ENCODE measurements around the gene GDPD5. TPM values are rescaled to one million over a fixed set of nuclear protein-coding genes. Genes with fewer than 3 reads are reported as not detected.

Gene GDPD5
- total and polyA plus RNA-seq, 2 donors (not counting 1 experiment from before 2014, with no cell fraction given), result 59.1 to 102 TPM

- H3K36me3 ChIP-seq (replicated peaks in 1 of 2; ENCODE audit: control extremely low read depth in 1 of 2, control insufficient read depth in 1 of 2, extremely low read depth in 1 of 2, insufficient read depth in 2 of 2, low read length in 1 of 2), result no peaks in the 10 kb centered on the region
- no peaks in the 10 kb centered on the region for H3K79me2 ChIP-seq (ENCODE audit: control insufficient read depth, insufficient read depth, low read length)
- H3K27ac ChIP-seq (ENCODE audit: low read length in 2 of 2), result no peak overlapping the region
- CTCF ChIA-PET, result interaction anchor here (1.0 to 2.0 kb wide), 5 partner anchors 41 to 769 kb away, joined by 3 to 4 read pairs (median 3); no protein-coding TSS in a partner anchor
- DNase-seq (no peak), ATAC-seq (ENCODE audit: low read depth) (no peak)
- H2AFZ ChIP-seq (ENCODE audit: insufficient read depth, low read depth, low read length, poor library complexity, severe bottlenecking), result no peak overlapping the region
- no peak overlapping the region for H3K4me3 ChIP-seq (ENCODE audit: control extremely low read depth in 1 of 5, extremely low read depth in 1 of 5, insufficient read depth in 1 of 5, low read depth in 2 of 5, low read length in 4 of 5)
- H3K9me3 Mint-ChIP-seq (ENCODE audit: insufficient read depth), result no peaks in the 10 kb centered on the region
- WGBS (ENCODE audit: insufficient coverage), result 85% methylated on average over 3 of the region's 5 CpGs
- H3K27ac Mint-ChIP-seq, result no peak overlapping the region
- no peaks in the 10 kb centered on the region for H4K20me1 ChIP-seq (ENCODE audit: control insufficient read depth, insufficient read depth, low read length, poor library complexity, severe bottlenecking)
- no peak overlapping the region for H3K4me2 ChIP-seq (replicated peaks; ENCODE audit: low read depth, low read length, poor library complexity, severe bottlenecking)
- POLR2A ChIA-PET, result no interaction called here
- H3K4me3 Mint-ChIP-seq, result no peak overlapping the region
- H3K27me3 ChIP-seq (replicated peaks in 1 of 4; ENCODE audit: control extremely low read depth in 1 of 4, control insufficient read depth in 3 of 4, insufficient read depth in 4 of 4, low read length in 3 of 4), result peaks cover 0 to 14% (median 5%) of the 10 kb centered on the region in 4 experiments
- H3K4me1 ChIP-seq (ENCODE audit: control insufficient read depth in 2 of 2, insufficient read depth in 2 of 2, low read length in 2 of 2), result no peaks in the 10 kb centered on the region
- H3K4me1 Mint-ChIP-seq, result no peaks in the 10 kb centered on the region
- H3K9ac ChIP-seq (ENCODE audit: low read length), result no peak overlapping the region
- TF ChIP-seq EZH2 (IDR thresholded peaks at IDR 0.05; ENCODE audit: borderline replicate concordance, insufficient read depth, low read depth, low read length, poor library complexity, severe bottlenecking), result no peak
- no peak for TF ChIP-seq CTCF (IDR thresholded peaks at IDR 0.05)
- intact Hi-C loops (cut with micrococcal nuclease), result no loop called here
- H3K9me3 ChIP-seq (ENCODE audit: control extremely low read depth in 1 of 3, control insufficient read depth in 2 of 3, insufficient read depth in 1 of 3, low read length in 2 of 3), result peaks cover 0 to 3% (median 0%) of the 10 kb centered on the region in 3 donors
- H3K27me3 Mint-ChIP-seq, result peaks cover 14% of the 10 kb centered on the region
Measured at GRCh38 chr11:75549370-75549958, 23.7 kb upstream of the GDPD5 start.

GRCh38 chr11:75548595-75549272, 23.0 kb upstream of the GDPD5 start:
- 94% methylated on average over 8 of the region's 8 CpGs for WGBS (ENCODE audit: insufficient coverage)
- H3K4me1 Mint-ChIP-seq, result no peaks in the 10 kb centered on the region

More at GRCh38 chr11:75548595-75549272, 23.0 kb upstream of the GDPD5 start:
- Histone ChIP-seq H3K79me2 (ENCODE audit: control insufficient read depth, insufficient read depth, low read length) (no peaks in the 10 kb centered on the region), H2AFZ (ENCODE audit: insufficient read depth, low read depth, low read length, poor library complexity, severe bottlenecking) (no peak overlapping the region), H3K27me3 (replicated peaks in 1 of 4; ENCODE audit: control extremely low read depth in 1 of 4, control insufficient read depth in 3 of 4, insufficient read depth in 4 of 4, low read length in 3 of 4) (peaks cover 0 to 14% (median 5%) of the 10 kb centered on the region in 4 experiments), H3K4me1 (ENCODE audit: control insufficient read depth in 2 of 2, insufficient read depth in 2 of 2, low read length in 2 of 2) (no peaks in the 10 kb centered on the region), H3K4me2 (replicated peaks; ENCODE audit: low read depth, low read length, poor library complexity, severe bottlenecking) (no peak overlapping the region), H3K9ac (ENCODE audit: low read length) (no peak overlapping the region), H4K20me1 (ENCODE audit: control insufficient read depth, insufficient read depth, low read length, poor library complexity, severe bottlenecking) (no peaks in the 10 kb centered on the region), H3K4me3 (ENCODE audit: control extremely low read depth in 1 of 5, extremely low read depth in 1 of 5, insufficient read depth in 1 of 5, low read depth in 2 of 5, low read length in 4 of 5) (no peak overlapping the region), H3K9me3 (ENCODE audit: control extremely low read depth in 1 of 3, control insufficient read depth in 2 of 3, insufficient read depth in 1 of 3, low read length in 2 of 3) (peaks cover 0 to 3% (median 0%) of the 10 kb centered on the region in 3 donors), H3K27ac (ENCODE audit: low read length in 2 of 2) (no peak overlapping the region), H3K36me3 (replicated peaks in 1 of 2; ENCODE audit: control extremely low read depth in 1 of 2, control insufficient read depth in 1 of 2, extremely low read depth in 1 of 2, insufficient read depth in 2 of 2, low read length in 1 of 2) (no peaks in the 10 kb centered on the region)
- no peak for ATAC-seq (ENCODE audit: low read depth)
- ChIA-PET POLR2A (no interaction called here), CTCF (interaction anchor here (0.7 to 2.0 kb wide), 9 partner anchors 12 to 770 kb away, joined by 3 to 4 read pairs (median 3); no protein-coding TSS in a partner anchor)
- no peaks in the 10 kb centered on the region for H3K9me3 Mint-ChIP-seq (ENCODE audit: insufficient read depth)
- no peak overlapping the region for H3K4me3 Mint-ChIP-seq
- TF ChIP-seq CTCF (IDR thresholded peaks at IDR 0.05) (no peak), EZH2 (IDR thresholded peaks at IDR 0.05; ENCODE audit: borderline replicate concordance, insufficient read depth, low read depth, low read length, poor library complexity, severe bottlenecking) (no peak)
- no peak overlapping the region for H3K27ac Mint-ChIP-seq
- no peak for DNase-seq
- intact Hi-C loops (cut with micrococcal nuclease), result no loop called here
- H3K27me3 Mint-ChIP-seq, result peaks cover 14% of the 10 kb centered on the region
